Right lobe of liver (tissue), 4 donors: ENCODE results near the gene SYNE2.

ENCODE experiments used
- POLR2A ChIP-seq: fragments of 450-650 bp; IDR thresholded peaks from one replicate; pipeline ENCODE4 v1.6.1; 2017; ENCODE audit warnings: antibody characterized with exemption, mild to moderate bottlenecking
- TF ChIP-seq, protein P1 (sequence below), 4 donors: fragments of 200-600 bp in 3 of 4; fragments of 450-650 bp in 1 of 4; IDR thresholded peaks; one replicate each; pipeline versions ENCODE4 v1.5.1 to v1.8.0; 2016 to 2022; ENCODE audit warnings: antibody characterized with exemption in 4 of 4, mild to moderate bottlenecking in 2 of 4
- donor health status: DM: no; HTN: no; CAD: no.
- donor health status: DM: no; HTN: no; CAD: no.
- donor health status: DM: no; HTN: yes; CAD: no.

DNA sequence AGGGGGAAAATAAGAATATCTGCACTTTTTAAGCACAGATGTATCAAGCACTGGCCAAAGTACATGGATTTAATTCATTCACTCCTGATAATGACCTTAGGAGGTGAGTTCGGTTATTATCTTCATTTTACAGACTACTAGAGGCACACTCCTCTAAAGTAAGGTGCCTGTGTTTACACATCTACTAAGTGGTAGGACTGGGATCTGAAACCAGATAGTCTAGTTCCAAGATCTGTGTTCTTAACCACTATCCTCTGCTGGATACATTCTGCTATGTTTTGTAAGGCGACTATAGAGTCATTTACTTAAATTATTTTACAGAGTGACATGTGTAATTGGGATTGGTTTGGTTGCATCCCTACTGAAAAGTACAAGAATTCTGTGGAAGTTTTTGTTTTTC, 266.1 kb downstream of the SYNE2 start:
- TF ChIP-seq, protein P1, sequence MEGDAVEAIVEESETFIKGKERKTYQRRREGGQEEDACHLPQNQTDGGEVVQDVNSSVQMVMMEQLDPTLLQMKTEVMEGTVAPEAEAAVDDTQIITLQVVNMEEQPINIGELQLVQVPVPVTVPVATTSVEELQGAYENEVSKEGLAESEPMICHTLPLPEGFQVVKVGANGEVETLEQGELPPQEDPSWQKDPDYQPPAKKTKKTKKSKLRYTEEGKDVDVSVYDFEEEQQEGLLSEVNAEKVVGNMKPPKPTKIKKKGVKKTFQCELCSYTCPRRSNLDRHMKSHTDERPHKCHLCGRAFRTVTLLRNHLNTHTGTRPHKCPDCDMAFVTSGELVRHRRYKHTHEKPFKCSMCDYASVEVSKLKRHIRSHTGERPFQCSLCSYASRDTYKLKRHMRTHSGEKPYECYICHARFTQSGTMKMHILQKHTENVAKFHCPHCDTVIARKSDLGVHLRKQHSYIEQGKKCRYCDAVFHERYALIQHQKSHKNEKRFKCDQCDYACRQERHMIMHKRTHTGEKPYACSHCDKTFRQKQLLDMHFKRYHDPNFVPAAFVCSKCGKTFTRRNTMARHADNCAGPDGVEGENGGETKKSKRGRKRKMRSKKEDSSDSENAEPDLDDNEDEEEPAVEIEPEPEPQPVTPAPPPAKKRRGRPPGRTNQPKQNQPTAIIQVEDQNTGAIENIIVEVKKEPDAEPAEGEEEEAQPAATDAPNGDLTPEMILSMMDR (IDR thresholded peaks at IDR 0.05) = no peak
- TF ChIP-seq POLR2A = no peak
